ENCODE measurements around the gene PXDN.

The PXDN gene

DNA sequence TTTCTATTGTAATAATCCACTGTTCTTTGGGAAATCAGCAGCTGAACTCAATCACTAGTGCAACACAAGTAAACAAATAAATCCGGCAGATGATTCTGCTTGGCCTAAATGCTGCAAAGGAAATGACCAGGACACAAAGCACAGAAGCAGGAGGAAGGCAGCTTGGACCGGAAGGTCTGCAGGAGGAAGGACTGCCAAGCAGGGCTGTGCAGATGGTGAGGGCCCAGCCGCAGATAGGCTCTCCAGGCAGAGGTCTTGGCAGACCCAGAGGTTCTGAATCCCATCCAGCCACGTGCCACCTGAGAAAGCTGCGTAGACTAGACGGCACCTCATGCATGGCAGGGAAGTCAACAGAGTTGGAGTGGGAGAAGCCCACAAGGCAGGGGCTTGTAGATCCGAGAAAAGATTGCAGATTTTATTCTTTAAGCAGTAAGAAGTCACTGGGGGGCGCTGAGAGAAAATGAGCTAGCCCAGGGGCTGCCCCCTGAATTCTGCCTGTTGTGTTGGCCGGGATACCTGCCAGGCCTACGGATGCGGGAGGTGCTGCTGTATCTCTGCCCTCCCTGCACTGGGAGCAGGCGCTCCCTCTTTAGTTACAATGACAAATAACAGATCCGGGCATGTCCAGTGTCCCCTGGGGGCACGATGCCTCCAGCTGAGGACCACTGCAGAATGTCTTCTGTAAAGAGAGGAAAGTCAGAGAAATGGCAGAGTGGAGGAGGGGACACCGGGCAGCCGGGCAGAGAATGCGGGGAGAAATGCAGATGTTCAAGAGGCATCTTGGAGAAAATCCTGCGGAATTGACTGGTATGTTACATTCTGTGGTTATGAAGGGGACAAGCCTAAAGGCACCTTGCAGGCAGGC lies 153.5 kb downstream of the PXDN start:
- TF ChIP-seq GLIS1 (tag by site-specific recombination; IDR thresholded peaks at IDR 0.05) (0 out of 2 replicates have a peak, but pooled peaks have one; percentile 25), ZNF155 (tag by site-specific recombination; IDR thresholded peaks at IDR 0.05) (no peak)
- no peaks in the 10 kb centered on the region for H3K36me3 ChIP-seq (ENCODE audit: control insufficient read depth in 2 of 2, insufficient read depth in 1 of 2, low read length in 2 of 2)
- no peaks in the 10 kb centered on the region for H3K4me1 ChIP-seq (ENCODE audit: control insufficient read depth, insufficient read depth, low read length)
- H3K4me3 ChIP-seq (ENCODE audit: low read depth, low read length) = no peak overlapping the region
- CTCF ChIA-PET = interaction anchor here (0.6 to 2.8 kb wide), 5 partner anchors 160 to 298 kb away, joined by 3 to 9 read pairs (median 4); no protein-coding TSS in a partner anchor
- H3K9me3 ChIP-seq (ENCODE audit: control insufficient read depth, insufficient read depth, low read depth, low read length) = no peaks in the 10 kb centered on the region
- H3K27ac ChIP-seq (ENCODE audit: extremely low read depth, low read depth, low read length) = no peak overlapping the region
- POLR2A ChIA-PET = no interaction called here

DNA sequence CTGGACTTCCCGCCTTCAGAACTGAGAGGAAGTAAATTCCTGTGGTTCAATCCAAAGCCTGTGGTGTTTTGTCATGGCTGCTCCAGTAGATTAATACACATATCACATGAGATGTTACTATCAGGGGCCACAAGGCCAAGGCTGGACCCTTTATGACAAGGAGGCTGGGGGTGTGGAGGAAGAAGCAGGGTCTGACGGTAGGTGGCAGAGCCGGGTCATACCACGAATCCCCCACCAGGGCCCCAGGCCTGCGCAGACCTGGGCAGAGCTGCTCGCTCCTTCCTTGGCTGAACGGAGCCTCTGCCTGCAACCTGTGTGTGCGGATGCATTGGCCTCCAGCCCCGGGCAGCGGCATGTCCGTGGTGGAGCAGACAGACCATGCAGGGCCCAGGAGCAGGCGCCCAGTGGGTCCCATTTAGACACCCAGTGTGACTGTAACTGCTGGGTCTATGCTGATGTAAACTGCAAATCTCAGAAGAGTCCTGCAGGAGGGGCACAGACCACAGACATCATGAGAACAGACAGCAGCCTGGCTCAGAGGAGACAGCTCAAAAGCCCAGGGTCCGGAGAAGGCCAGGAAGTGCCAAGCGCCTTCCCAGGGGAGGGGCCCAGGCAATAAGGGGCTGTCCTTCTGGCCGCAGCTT lies 155.2 kb downstream of the PXDN start:
- Histone ChIP-seq H3K9me3 (ENCODE audit: control insufficient read depth, insufficient read depth, low read depth, low read length) (no peaks in the 10 kb centered on the region), H3K27ac (ENCODE audit: extremely low read depth, low read depth, low read length) (no peak overlapping the region), H3K4me3 (ENCODE audit: low read depth, low read length) (no peak overlapping the region), H3K36me3 (ENCODE audit: control insufficient read depth in 2 of 2, insufficient read depth in 1 of 2, low read length in 2 of 2) (no peaks in the 10 kb centered on the region), H3K4me1 (ENCODE audit: control insufficient read depth, insufficient read depth, low read length) (no peaks in the 10 kb centered on the region)
- POLR2A ChIA-PET = no interaction called here
- CTCF ChIA-PET = interaction anchor here (1.4 to 2.8 kb wide), 2 partner anchors 161 to 180 kb away, joined by 3 to 9 read pairs; no protein-coding TSS in a partner anchor
- no peak for TF ChIP-seq SETDB1 (IDR thresholded peaks at IDR 0.05; ENCODE audit: insufficient read length, low read length)
- no peak for TF ChIP-seq SCRT2 (tag by site-specific recombination; IDR thresholded peaks at IDR 0.05)
- TF ChIP-seq BCL11A (tag by site-specific recombination; IDR thresholded peaks at IDR 0.05; ENCODE audit: low read depth) = no peak
- no peak for TF ChIP-seq ZNF175 (tag by site-specific recombination; IDR thresholded peaks at IDR 0.05)
- no peak for TF ChIP-seq SCRT1 (tag by site-specific recombination; IDR thresholded peaks at IDR 0.05; ENCODE audit: borderline replicate concordance)
- TF ChIP-seq, protein P1, sequence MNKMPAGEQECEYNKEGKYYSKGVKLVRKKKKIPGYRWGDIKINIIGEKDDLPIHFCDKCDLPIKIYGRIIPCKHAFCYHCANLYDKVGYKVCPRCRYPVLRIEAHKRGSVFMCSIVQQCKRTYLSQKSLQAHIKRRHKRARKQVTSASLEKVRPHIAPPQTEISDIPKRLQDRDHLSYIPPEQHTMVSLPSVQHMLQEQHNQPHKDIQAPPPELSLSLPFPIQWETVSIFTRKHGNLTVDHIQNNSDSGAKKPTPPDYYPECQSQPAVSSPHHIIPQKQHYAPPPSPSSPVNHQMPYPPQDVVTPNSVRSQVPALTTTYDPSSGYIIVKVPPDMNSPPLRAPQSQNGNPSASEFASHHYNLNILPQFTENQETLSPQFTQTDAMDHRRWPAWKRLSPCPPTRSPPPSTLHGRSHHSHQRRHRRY (tag by site-specific recombination; IDR thresholded peaks at IDR 0.05) = no peak
- TF ChIP-seq, protein P2, sequence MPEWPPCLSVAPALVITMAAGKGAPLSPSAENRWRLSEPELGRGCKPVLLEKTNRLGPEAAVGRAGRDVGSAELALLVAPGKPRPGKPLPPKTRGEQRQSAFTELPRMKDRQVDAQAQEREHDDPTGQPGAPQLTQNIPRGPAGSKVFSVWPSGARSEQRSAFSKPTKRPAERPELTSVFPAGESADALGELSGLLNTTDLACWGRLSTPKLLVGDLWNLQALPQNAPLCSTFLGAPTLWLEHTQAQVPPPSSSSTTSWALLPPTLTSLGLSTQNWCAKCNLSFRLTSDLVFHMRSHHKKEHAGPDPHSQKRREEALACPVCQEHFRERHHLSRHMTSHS (tag by site-specific recombination; IDR thresholded peaks at IDR 0.05) = no peak
- TF ChIP-seq HOXD13 (CRISPR knock-in tag; IDR thresholded peaks at IDR 0.05; ENCODE audit: borderline replicate concordance) = no peak
- TF ChIP-seq, protein P3, sequence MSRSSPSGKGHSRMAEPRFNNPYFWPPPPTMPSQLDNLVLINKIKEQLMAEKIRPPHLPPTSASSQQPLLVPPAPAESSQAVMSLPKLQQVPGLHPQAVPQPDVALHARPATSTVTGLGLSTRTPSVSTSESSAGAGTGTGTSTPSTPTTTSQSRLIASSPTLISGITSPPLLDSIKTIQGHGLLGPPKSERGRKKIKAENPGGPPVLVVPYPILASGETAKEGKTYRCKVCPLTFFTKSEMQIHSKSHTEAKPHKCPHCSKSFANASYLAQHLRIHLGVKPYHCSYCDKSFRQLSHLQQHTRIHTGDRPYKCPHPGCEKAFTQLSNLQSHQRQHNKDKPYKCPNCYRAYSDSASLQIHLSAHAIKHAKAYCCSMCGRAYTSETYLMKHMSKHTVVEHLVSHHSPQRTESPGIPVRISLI (tag by site-specific recombination; IDR thresholded peaks at IDR 0.05) = no peak
- TF ChIP-seq ZNF211 (tag by site-specific recombination; IDR thresholded peaks at IDR 0.05; ENCODE audit: low read depth) = no peak
- no peak for TF ChIP-seq ZFHX2 (tag by site-specific recombination; conservative IDR thresholded peaks at IDR 0.05)
- no peak for TF ChIP-seq ZNF140 (tag by site-specific recombination; IDR thresholded peaks at IDR 0.05)
- TF ChIP-seq, protein P4, sequence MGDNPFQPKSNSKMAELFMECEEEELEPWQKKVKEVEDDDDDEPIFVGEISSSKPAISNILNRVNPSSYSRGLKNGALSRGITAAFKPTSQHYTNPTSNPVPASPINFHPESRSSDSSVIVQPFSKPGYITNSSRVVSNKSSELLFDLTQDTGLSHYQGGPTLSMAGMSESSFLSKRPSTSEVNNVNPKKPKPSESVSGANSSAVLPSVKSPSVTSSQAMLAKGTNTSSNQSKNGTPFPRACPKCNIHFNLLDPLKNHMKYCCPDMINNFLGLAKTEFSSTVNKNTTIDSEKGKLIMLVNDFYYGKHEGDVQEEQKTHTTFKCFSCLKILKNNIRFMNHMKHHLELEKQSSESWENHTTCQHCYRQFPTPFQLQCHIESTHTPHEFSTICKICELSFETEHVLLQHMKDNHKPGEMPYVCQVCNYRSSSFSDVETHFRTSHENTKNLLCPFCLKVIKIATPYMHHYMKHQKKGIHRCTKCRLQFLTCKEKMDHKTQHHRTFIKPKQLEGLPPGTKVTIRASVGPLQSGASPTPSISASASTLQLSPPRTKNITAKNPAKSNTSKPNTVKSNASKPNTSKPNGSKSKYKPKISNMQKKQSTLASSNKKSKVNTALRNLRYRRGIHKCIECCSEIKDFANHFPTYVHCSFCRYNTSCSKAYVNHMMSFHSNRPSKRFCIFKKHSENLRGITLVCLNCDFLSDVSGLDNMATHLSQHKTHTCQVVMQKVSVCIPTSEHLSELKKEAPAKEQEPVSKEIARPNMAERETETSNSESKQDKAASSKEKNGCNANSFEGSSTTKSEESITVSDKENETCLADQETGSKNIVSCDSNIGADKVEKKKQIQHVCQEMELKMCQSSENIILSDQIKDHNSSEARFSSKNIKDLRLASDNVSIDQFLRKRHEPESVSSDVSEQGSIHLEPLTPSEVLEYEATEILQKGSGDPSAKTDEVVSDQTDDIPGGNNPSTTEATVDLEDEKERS (tag by site-specific recombination; IDR thresholded peaks at IDR 0.05) = no peak
- TF ChIP-seq ZNF658 (tag by site-specific recombination; IDR thresholded peaks at IDR 0.05) = no peak

All from HEK293 (cell line).